Measurements from ENCODE around the gene GAREM1. TPM values are rescaled to one million over a fixed set of nuclear protein-coding genes. Genes with fewer than 3 reads are reported as not detected.

Gene GAREM1
- total RNA-seq, 1 donor from 2014 or later = 8.7 TPM

DNA sequence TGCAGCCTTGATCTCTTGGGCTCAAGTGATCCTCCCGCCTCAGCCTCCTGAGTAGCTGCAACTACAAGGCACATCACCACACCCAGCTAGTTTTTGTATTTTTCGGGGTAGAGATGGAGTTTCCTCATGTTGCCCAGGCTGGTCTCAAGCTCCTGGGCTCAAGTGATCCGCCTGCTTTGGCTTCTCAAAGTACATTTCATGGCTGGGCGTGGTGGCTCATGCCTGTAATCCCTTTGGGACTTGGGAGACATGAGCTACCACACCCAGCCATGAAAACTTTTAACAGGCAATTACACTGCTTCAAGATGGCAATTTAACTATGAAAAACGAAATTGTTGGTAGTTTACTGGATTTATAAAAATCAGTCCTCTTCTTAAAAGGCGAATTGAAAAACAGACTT, 211.1 kb downstream of the GAREM1 start:
- Mint-ChIP-seq H3K36me3 (ENCODE audit: unreplicated experiment) (no peaks in the 10 kb centered on the region), H3K4me1 (ENCODE audit: low read depth, unreplicated experiment) (peaks cover 9% of the 10 kb centered on the region), H3K27me3 (ENCODE audit: unreplicated experiment) (no peaks in the 10 kb centered on the region), H3K4me3 (ENCODE audit: unreplicated experiment) (no peak overlapping the region), H3K27ac (ENCODE audit: unreplicated experiment) (no peak overlapping the region), H3K9me3 (ENCODE audit: unreplicated experiment) (no peaks in the 10 kb centered on the region)
- DNase-seq = no peak
- TF ChIP-seq, protein P1, sequence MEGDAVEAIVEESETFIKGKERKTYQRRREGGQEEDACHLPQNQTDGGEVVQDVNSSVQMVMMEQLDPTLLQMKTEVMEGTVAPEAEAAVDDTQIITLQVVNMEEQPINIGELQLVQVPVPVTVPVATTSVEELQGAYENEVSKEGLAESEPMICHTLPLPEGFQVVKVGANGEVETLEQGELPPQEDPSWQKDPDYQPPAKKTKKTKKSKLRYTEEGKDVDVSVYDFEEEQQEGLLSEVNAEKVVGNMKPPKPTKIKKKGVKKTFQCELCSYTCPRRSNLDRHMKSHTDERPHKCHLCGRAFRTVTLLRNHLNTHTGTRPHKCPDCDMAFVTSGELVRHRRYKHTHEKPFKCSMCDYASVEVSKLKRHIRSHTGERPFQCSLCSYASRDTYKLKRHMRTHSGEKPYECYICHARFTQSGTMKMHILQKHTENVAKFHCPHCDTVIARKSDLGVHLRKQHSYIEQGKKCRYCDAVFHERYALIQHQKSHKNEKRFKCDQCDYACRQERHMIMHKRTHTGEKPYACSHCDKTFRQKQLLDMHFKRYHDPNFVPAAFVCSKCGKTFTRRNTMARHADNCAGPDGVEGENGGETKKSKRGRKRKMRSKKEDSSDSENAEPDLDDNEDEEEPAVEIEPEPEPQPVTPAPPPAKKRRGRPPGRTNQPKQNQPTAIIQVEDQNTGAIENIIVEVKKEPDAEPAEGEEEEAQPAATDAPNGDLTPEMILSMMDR (IDR thresholded peaks at IDR 0.05; ENCODE audit: partially characterized antibody, unreplicated experiment) = no peak

DNA sequence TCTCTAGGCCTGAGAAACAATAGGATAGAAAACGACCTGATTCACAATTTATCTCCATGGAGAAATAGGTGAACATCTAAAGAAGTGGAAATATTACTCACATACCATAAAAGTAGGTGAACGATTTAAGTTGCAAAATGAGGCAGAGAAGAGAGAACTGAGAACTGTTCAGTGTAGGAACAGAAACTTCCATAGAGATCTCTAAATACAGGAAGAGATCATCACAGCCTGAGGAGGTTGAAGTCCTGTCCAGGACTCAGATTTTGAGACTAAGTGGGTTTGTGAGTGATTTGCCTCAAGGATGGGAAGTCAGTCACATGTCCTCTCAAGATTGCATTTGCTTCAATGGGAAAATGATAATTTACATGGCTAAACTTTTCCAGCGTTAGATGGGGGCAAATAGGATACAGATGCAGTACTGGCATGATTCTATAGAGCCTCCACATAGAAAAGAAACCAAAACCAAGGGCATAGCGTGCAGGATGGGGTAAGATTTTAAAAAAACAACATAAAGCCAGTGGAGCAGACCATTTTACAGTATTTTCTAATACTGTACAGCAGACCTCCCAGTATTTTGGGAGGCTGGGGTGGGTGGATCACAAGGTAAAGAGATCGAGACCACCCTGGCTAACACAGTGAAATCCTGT, 212.0 kb downstream of the GAREM1 start:
- Mint-ChIP-seq H3K9me3 (ENCODE audit: unreplicated experiment) (no peaks in the 10 kb centered on the region), H3K27ac (ENCODE audit: unreplicated experiment) (no peak overlapping the region), H3K36me3 (ENCODE audit: unreplicated experiment) (no peaks in the 10 kb centered on the region), H3K4me3 (ENCODE audit: unreplicated experiment) (no peak overlapping the region), H3K4me1 (ENCODE audit: low read depth, unreplicated experiment) (peaks cover 9% of the 10 kb centered on the region), H3K27me3 (ENCODE audit: unreplicated experiment) (no peaks in the 10 kb centered on the region)
- no peak for DNase-seq
- TF ChIP-seq, protein P1 (IDR thresholded peaks at IDR 0.05; ENCODE audit: partially characterized antibody, unreplicated experiment) = no peak

DNA sequence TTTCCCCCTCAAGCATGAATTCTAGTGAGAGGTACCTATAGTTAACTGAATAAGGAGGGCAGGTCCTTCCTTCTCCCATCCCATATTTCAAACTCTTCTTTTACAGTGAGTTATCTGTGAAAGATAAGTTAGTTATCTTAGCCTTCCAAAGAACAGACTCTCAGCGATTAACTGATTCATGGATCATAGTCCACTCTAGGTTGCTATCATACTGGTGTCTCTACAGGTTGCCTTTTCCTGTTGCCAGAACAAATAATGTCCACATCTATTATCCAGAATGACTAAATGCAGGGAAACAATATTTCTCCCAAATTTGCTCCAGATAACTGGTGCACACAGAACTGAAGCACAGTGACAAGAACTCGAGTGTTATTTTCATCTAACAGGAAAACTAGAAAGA, 212.5 kb downstream of the GAREM1 start:
- Mint-ChIP-seq H3K9me3 (ENCODE audit: unreplicated experiment) (no peaks in the 10 kb centered on the region), H3K4me3 (ENCODE audit: unreplicated experiment) (no peak overlapping the region), H3K27ac (ENCODE audit: unreplicated experiment) (no peak overlapping the region), H3K27me3 (ENCODE audit: unreplicated experiment) (no peaks in the 10 kb centered on the region), H3K4me1 (ENCODE audit: low read depth, unreplicated experiment) (peaks cover 9% of the 10 kb centered on the region), H3K36me3 (ENCODE audit: unreplicated experiment) (no peaks in the 10 kb centered on the region)
- DNase-seq = no peak
- TF ChIP-seq, protein P1 (IDR thresholded peaks at IDR 0.05; ENCODE audit: partially characterized antibody, unreplicated experiment) = no peak

DNA sequence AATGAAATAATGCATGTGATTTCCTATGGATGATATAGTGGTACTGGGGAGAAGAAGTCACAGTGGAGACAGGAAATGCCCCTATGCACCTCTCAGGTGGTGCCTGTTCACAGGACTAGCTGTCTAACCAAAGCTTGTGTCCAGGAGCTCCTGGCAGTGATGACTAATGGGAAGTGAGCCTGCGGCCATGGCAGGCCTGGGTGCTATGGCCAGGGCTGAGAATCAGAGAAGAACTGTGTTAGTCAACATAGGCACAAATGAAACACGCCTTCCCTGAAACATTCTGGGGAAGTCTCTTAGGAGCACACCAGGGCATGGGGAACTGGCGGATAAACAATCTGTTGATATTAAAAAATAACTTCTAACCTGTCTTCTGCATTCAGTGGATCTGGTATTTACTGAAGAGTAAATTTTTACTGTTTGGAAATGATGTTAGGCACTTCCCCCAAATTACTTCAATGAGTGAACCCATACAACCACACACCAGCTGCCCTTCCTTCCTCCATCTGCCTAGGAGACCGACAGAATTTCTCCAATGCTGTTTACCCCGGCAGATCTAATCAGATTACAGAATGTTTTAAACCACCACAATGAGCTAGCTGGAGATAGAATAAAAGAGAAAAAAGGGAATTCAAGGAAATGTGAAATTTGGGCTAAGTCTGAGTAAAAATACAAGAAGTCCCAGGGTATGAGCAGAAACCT, 213.4 kb downstream of the GAREM1 start:
- no peak for DNase-seq
- peak overlapping the region; percentile 71 for H3K27ac Mint-ChIP-seq (ENCODE audit: unreplicated experiment)
- H3K9me3 Mint-ChIP-seq (ENCODE audit: unreplicated experiment) = no peaks in the 10 kb centered on the region
- H3K36me3 Mint-ChIP-seq (ENCODE audit: unreplicated experiment) = no peaks in the 10 kb centered on the region
- H3K27me3 Mint-ChIP-seq (ENCODE audit: unreplicated experiment) = peaks cover under 1% of the 10 kb centered on the region
- no peak overlapping the region for H3K4me3 Mint-ChIP-seq (ENCODE audit: unreplicated experiment)
- H3K4me1 Mint-ChIP-seq (ENCODE audit: low read depth, unreplicated experiment) = peaks cover 9% of the 10 kb centered on the region
- TF ChIP-seq, protein P1 (IDR thresholded peaks at IDR 0.05; ENCODE audit: partially characterized antibody, unreplicated experiment) = no peak

DNA sequence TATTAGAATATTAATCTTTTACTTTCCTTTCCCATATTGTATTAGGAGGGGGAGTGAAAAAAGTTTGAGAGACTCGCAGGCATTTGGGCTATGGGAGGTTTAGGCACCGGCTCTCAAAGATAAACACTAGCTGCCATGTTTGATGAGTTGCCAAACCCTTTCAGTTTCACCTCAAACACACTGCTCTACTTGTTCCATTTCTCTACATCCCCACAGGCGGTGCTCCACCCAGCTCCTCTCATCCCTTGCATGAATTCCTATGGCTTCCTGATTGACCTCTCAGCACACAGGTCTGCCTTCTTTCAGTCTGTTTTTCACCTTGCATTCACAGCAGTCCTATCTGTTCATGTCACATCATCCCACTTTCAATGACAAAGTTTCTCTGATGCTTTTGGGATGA, 215.1 kb downstream of the GAREM1 start:
- Mint-ChIP-seq H3K9me3 (ENCODE audit: unreplicated experiment) (no peaks in the 10 kb centered on the region), H3K4me1 (ENCODE audit: low read depth, unreplicated experiment) (peaks cover 9% of the 10 kb centered on the region)

More for the DNA sequence above, 215.1 kb downstream of the GAREM1 start:
- TF ChIP-seq, protein P1 (IDR thresholded peaks at IDR 0.05; ENCODE audit: partially characterized antibody, unreplicated experiment) = no peak
- Mint-ChIP-seq H3K27me3 (ENCODE audit: unreplicated experiment) (peaks cover 2% of the 10 kb centered on the region), H3K27ac (ENCODE audit: unreplicated experiment) (no peak overlapping the region), H3K4me3 (ENCODE audit: unreplicated experiment) (no peak overlapping the region), H3K36me3 (ENCODE audit: unreplicated experiment) (no peaks in the 10 kb centered on the region)
- DNase-seq = no peak

Measured in glutamatergic neuron (in vitro differentiated cells).